ENCODE results near the gene YPEL2.

YPEL2 gene

DNA sequence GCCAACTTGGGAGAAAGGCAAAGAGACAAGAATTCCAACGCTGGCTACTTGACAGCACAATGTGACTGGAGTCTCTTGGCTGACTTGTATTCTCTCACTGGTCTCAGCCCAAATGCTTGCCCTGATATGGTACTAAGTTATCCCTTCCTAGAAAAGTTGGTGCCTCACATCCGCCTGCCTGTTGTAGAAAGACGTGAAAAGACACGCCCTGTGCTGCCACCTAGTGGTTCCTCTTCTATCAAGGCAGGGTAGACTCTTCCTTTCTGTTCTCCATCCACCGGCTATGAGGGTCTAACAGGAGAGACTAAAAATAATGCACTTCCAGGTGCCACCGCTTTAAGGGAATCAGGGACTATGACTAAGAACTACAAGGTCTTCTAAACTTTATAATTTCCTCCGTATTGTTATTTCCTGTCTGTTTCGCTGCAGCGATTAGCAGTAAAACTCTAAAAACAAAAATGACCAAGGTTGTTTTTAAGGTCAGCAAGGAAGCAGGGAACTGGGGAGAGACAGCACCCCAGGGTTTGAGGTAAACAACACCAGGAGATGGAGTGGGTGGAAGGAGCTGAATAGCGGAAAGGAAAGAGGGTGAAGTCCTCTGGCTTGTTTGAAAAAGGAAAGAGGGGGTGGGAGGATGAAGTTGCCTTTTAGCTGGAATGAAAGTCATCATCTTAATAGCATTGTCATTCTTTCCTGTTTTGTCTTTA is 109.5 kb downstream of the YPEL2 start:
- H3K27me3 Mint-ChIP-seq, result peaks cover 2% of the 10 kb centered on the region
- DNase-seq (ENCODE audit: low spot score in 2 of 2), result peak; percentile 82 to 83
- no peak overlapping the region for H3K27ac Mint-ChIP-seq
- no peak overlapping the region for H3K4me3 Mint-ChIP-seq
- peaks cover 13% of the 10 kb centered on the region for H3K4me1 Mint-ChIP-seq
- no peaks in the 10 kb centered on the region for H3K36me3 Mint-ChIP-seq
- ATAC-seq (ENCODE audit: low read depth), result peak; percentile 93
- no peaks in the 10 kb centered on the region for H3K9me3 Mint-ChIP-seq

- no peak overlapping the region for H3K27ac Mint-ChIP-seq
- H3K4me1 Mint-ChIP-seq, result peaks cover 13% of the 10 kb centered on the region
- H3K36me3 Mint-ChIP-seq, result no peaks in the 10 kb centered on the region
- H3K4me3 Mint-ChIP-seq, result no peak overlapping the region
- ATAC-seq (ENCODE audit: low read depth) (no peak), DNase-seq (ENCODE audit: low spot score in 2 of 2) (no peak)
- H3K9me3 Mint-ChIP-seq, result no peaks in the 10 kb centered on the region
- peaks cover 2% of the 10 kb centered on the region for H3K27me3 Mint-ChIP-seq
These were observed 110.1 kb downstream of the YPEL2 start for GRCh38 chr17:59441464-59442096.

- Mint-ChIP-seq H3K9me3 (no peaks in the 10 kb centered on the region), H3K36me3 (no peaks in the 10 kb centered on the region), H3K27me3 (peaks cover 2% of the 10 kb centered on the region), H3K27ac (no peak overlapping the region), H3K4me1 (peaks cover 6% of the 10 kb centered on the region), H3K4me3 (no peak overlapping the region)
- DNase-seq (ENCODE audit: low spot score in 2 of 2), result no peak
- no peak for ATAC-seq (ENCODE audit: low read depth)
These were observed 111.7 kb downstream of the YPEL2 start for GRCh38 chr17:59443106-59443505.

All from memory B cell (primary cell).